ENCODE measurements around the gene ZC3H7A. TPM values are rescaled to one million over a fixed set of nuclear protein-coding genes. Genes with fewer than 3 reads are reported as not detected.

Gene ZC3H7A
- total RNA-seq = 13.7 and 14.5 TPM in 2 replicates

GRCh38 chr16:11797166-11797956 lies at the start of gene ZC3H7A:
Gene ZC3H7A, minus strand, starts transcription at chr16:11797258. Its CDS starts 14,904 bp downstream, at chr16:11782354.
- peak; percentile 29 for TF ChIP-seq CTCF (conservative IDR thresholded peaks at IDR 0.05; ENCODE audit: low read depth, low read length)
- peak within 1 kb of the TSS; percentile 98 for H3K4me3 ChIP-seq (ENCODE audit: low read depth, low read length)
- peak; percentile 70 for DNase-seq (ENCODE audit: low read depth)

GRCh38 chr16:11844499-11844898 lies 47.4 kb upstream of the ZC3H7A start:
- DNase-seq (ENCODE audit: low read depth) = no peak
- H3K4me3 ChIP-seq (ENCODE audit: low read depth, low read length) = no peak overlapping the region
- no peak for TF ChIP-seq CTCF (conservative IDR thresholded peaks at IDR 0.05; ENCODE audit: low read depth, low read length)

- no peak for DNase-seq (ENCODE audit: low read depth)
- no peak overlapping the region for H3K4me3 ChIP-seq (ENCODE audit: low read depth, low read length)
- no peak for TF ChIP-seq CTCF (conservative IDR thresholded peaks at IDR 0.05; ENCODE audit: low read depth, low read length)
Observed at GRCh38 chr16:11843861-11844260, 46.8 kb upstream of the ZC3H7A start.

GRCh38 chr16:11843206-11843605 lies 46.1 kb upstream of the ZC3H7A start:
- TF ChIP-seq CTCF (conservative IDR thresholded peaks at IDR 0.05; ENCODE audit: low read depth, low read length) = no peak
- no peak for DNase-seq (ENCODE audit: low read depth)
- H3K4me3 ChIP-seq (ENCODE audit: low read depth, low read length) = no peak overlapping the region

- no peak for TF ChIP-seq CTCF (conservative IDR thresholded peaks at IDR 0.05; ENCODE audit: low read depth, low read length)
- no peak overlapping the region for H3K4me3 ChIP-seq (ENCODE audit: low read depth, low read length)
- no peak for DNase-seq (ENCODE audit: low read depth)
Observed at GRCh38 chr16:11841026-11841425, 44.0 kb upstream of the ZC3H7A start.

GRCh38 chr16:11836650-11837244 lies 39.7 kb upstream of the ZC3H7A start:
- no peak overlapping the region for H3K4me3 ChIP-seq (ENCODE audit: low read depth, low read length)
- DNase-seq (ENCODE audit: low read depth) = no peak
- no peak for TF ChIP-seq CTCF (conservative IDR thresholded peaks at IDR 0.05; ENCODE audit: low read depth, low read length)

All from epithelial cell of proximal tubule (primary cell).